AG08395 (cell line): ENCODE measurements around the gene TP53AIP1.

Experiments used
- DNase-seq: peaks from one replicate; pipeline ENCODE4 v3.0.0; 2012; ENCODE audit warnings: mixed read lengths, low spot score

Gene TP53AIP1

GRCh38 chr11:128890543-128891368 lies 51.9 kb downstream of the TP53AIP1 start, which contains the start of gene KCNJ5:
TSS of gene KCNJ5 (plus strand) at chr11:128891356. CDS start at chr11:128911274, 19,918 bp downstream.
- DNase-seq: peak; percentile 41

DNA sequence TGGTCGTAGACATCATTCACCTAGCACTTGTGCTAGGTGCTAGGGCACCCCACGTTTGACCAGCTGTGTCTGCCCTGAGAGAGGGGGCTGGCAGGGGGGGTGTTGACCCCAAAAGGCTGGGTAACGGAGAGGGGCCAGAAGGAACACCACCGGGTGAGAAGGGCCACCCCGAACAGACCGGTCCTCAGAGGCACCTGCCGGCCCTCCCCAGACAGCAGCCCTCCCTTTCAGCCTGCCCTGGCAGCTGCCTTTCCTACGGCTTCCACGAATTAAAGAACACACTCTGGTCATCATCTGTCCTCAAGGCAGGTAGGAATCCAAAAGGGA lies 52.5 kb downstream of the TP53AIP1 start:
- no peak for DNase-seq

DNA sequence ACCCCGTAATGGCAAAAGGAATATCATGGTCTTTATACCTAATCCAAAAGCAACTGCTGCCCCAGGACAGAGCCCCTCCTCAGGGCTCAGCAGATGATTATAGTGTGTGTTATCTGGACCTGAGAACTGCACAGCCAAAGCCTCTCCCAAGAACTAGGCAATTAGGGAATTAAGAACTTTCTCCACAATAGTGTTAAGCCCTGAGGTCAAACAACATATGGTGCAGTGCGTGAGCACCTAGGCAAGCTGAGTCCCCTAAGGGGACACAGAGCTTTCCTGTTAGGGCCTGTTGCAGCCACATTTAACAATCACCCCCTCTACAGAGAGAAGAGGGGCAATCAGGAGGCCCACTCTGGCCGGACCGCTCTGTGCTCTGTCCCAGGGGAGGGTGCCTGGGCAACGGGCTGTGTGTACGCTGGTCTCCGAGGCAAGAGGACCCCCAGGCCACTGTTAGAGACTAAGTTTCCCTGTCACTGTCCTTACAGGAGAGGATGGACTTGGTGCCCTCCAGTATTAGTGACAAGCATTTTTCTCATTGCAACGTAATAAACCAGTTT lies 52.9 kb downstream of the TP53AIP1 start:
- no peak for DNase-seq

DNA sequence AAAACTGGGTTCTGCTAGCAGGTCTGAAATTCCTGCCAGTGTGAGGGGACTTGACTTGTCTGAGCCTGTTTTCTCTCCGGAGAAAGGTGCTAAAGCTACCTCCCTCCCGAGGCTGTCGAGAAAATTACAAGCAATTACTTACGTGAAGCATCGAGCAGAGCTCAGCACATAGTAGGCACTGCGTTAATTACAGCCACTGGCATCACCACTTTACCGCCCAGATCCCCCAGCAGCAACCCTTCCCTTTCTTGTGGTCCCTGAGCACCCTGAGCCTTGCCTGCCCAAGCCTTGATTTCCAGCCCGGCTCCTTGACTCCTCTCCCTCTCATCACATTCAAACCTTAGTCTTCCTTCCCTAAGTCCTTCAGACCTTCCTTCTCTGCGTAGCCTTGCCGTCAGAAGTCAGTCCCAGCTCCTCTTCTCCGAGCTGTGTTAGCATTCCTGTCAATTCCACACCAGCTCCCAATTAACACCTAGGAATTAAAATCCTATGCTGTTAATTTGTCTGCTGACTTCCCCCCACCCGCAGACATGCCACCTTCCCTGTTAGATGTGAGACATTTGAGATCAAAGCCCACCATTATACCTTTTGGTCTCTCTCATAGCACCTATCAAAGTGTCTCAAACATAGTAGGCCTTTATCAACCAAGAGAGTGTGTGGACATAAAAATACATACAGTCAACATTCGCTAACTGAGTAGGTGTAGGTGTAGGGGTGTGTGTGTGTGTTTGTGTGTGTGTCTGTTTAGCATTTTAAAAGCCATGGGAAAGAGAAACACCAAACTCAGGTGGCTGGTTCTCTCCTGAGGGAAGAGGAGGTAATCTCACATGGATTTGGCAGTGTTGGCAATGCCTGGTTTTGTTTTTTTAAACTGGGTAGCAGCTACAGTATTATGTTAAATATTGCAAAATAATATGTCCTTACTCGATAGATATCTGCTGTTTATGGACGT lies 54.4 kb downstream of the TP53AIP1 start:
- no peak for DNase-seq

- no peak for DNase-seq
Measured at GRCh38 chr11:128886406-128887124, 56.1 kb downstream of the TP53AIP1 start.
